ENCODE results near the gene MIAT.

DNA sequence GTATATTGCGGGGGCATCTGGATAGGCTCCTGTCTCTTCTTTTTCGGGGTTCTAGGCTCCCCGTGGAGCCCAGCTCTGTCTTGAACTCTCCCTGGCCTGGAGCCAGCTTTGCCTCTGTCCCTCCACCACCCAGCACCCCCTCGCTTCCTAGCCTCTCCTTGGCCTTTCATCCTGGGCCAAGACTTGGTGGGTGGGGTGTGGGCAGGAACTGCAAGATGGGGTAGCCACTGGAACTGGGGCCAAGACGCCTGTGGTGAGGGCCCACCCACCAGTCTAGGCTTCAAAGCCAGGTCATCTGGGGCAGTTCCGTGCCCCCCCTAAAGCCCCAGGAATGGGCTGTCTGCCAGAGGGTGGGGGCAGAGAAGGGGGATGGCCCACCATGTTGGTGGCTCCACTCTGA, 37.9 kb upstream of the MIAT start:
- TF ChIP-seq, protein P1, sequence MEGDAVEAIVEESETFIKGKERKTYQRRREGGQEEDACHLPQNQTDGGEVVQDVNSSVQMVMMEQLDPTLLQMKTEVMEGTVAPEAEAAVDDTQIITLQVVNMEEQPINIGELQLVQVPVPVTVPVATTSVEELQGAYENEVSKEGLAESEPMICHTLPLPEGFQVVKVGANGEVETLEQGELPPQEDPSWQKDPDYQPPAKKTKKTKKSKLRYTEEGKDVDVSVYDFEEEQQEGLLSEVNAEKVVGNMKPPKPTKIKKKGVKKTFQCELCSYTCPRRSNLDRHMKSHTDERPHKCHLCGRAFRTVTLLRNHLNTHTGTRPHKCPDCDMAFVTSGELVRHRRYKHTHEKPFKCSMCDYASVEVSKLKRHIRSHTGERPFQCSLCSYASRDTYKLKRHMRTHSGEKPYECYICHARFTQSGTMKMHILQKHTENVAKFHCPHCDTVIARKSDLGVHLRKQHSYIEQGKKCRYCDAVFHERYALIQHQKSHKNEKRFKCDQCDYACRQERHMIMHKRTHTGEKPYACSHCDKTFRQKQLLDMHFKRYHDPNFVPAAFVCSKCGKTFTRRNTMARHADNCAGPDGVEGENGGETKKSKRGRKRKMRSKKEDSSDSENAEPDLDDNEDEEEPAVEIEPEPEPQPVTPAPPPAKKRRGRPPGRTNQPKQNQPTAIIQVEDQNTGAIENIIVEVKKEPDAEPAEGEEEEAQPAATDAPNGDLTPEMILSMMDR (conservative IDR thresholded peaks at IDR 0.05; ENCODE audit: low read length): no peak
- TF ChIP-seq EZH2phosphoT487 (IDR thresholded peaks at IDR 0.05; ENCODE audit: borderline replicate concordance): no peak

Measured in Loucy (cell line).